Activated T-helper 2 cell treated with anti-CD3 and anti-CD28 coated beads, Interferon-gamma antibody, Interleukin-2, Interleukin-4, amounts not matched to agents 10 μg/mL and 5 μg/mL and 100 μg/mL, durations not matched to agents 14 hours and 24 hours and 36 hours (primary cell): ENCODE measurements around the gene MYEOV. TPM values are rescaled to one million over a fixed set of nuclear protein-coding genes. Genes with fewer than 3 reads are reported as not detected.

ENCODE experiments used
- DNase-seq: peaks from one replicate; pipeline ENCODE4 v3.0.0; 2021; ENCODE audit warnings: low spot score
- H3K27ac Mint-ChIP-seq: one replicate; pipeline ENCODE4 v1.8.0; 2021; ENCODE audit warnings: mixed read lengths
- H3K27me3 Mint-ChIP-seq: one replicate; pipeline ENCODE4 v1.8.0; 2021; ENCODE audit warnings: low read depth, mixed read lengths
- H3K36me3 Mint-ChIP-seq: one replicate; pipeline ENCODE4 v1.8.0; 2021; ENCODE audit warnings: low read depth, mixed read lengths
- H3K4me1 Mint-ChIP-seq: one replicate; pipeline ENCODE4 v1.8.0; 2021; ENCODE audit warnings: low read depth, mixed read lengths
- H3K4me3 Mint-ChIP-seq: one replicate; pipeline ENCODE4 v1.8.0; 2021; ENCODE audit warnings: low read depth, mild to moderate bottlenecking, moderate library complexity, mixed read lengths
- H3K9me3 Mint-ChIP-seq: one replicate; pipeline ENCODE4 v1.8.0; 2021; ENCODE audit warnings: mixed read lengths
- intact Hi-C: fragments of 100-400 bp; cut with micrococcal nuclease; formaldehyde crosslinking; loops from one replicate; pipeline ENCODE4 v1.15.1; 2023
- total RNA-seq: library from RNA; stranded (reverse); gene quantifications from 2 replicates; pipeline ENCODE4 v1.2.3, GENCODE V29; 2022

The MYEOV gene
- total RNA-seq, 1 donor from 2014 or later: 0.09 TPM

- peaks cover 34% of the 10 kb centered on the region for H3K4me1 Mint-ChIP-seq
- DNase-seq: no peak
- no peaks in the 10 kb centered on the region for H3K36me3 Mint-ChIP-seq
- no peak overlapping the region for H3K27ac Mint-ChIP-seq
- H3K27me3 Mint-ChIP-seq: peaks cover 2% of the 10 kb centered on the region
- no peak overlapping the region for H3K4me3 Mint-ChIP-seq
- no peaks in the 10 kb centered on the region for H3K9me3 Mint-ChIP-seq
- intact Hi-C loops: loop anchor here (1.0 kb wide), 1 partner anchor 10 kb away; no protein-coding TSS in a partner anchor
These were observed 7.8 kb downstream of the MYEOV start for GRCh38 chr11:69301455-69302401.

GRCh38 chr11:69302447-69303020 lies 8.6 kb downstream of the MYEOV start:
- H3K4me3 Mint-ChIP-seq: no peak overlapping the region
- H3K36me3 Mint-ChIP-seq: no peaks in the 10 kb centered on the region
- no peak overlapping the region for H3K27ac Mint-ChIP-seq
- H3K4me1 Mint-ChIP-seq: peaks cover 28% of the 10 kb centered on the region
- peaks cover 2% of the 10 kb centered on the region for H3K27me3 Mint-ChIP-seq
- no peaks in the 10 kb centered on the region for H3K9me3 Mint-ChIP-seq
- intact Hi-C loops: no loop called here
- DNase-seq: no peak

DNA sequence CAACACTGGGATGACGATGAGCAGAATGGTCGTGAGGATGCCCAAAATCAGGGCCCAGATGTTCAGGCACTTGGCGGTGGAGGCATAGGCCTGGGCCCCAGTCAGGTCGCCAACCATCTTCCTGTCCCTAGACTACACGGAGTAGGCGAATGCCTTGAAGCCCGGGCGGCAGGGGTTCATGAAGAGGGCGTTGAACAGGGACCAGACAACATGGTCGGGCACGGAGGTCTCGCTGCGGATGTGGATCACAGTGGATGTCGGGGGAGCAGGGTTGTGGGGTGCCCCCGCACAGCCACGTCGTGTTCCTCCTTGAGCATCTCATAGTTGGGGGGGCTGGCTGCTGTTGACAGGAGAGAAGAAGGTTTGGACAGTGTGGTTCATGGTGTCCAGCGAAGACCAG lies 9.5 kb downstream of the MYEOV start:
- Mint-ChIP-seq H3K4me3 (no peak overlapping the region), H3K36me3 (no peaks in the 10 kb centered on the region), H3K27me3 (peaks cover 2% of the 10 kb centered on the region), H3K9me3 (no peaks in the 10 kb centered on the region), H3K4me1 (peaks cover 20% of the 10 kb centered on the region), H3K27ac (no peak overlapping the region)
- DNase-seq: no peak
- intact Hi-C loops: no loop called here

GRCh38 chr11:69304258-69304657 lies 10.3 kb downstream of the MYEOV start:
- Mint-ChIP-seq H3K27ac (no peak overlapping the region), H3K27me3 (peaks cover 2% of the 10 kb centered on the region), H3K9me3 (no peaks in the 10 kb centered on the region), H3K36me3 (no peaks in the 10 kb centered on the region), H3K4me1 (peaks cover 17% of the 10 kb centered on the region), H3K4me3 (no peak overlapping the region)
- intact Hi-C loops: no loop called here
- no peak for DNase-seq

DNA sequence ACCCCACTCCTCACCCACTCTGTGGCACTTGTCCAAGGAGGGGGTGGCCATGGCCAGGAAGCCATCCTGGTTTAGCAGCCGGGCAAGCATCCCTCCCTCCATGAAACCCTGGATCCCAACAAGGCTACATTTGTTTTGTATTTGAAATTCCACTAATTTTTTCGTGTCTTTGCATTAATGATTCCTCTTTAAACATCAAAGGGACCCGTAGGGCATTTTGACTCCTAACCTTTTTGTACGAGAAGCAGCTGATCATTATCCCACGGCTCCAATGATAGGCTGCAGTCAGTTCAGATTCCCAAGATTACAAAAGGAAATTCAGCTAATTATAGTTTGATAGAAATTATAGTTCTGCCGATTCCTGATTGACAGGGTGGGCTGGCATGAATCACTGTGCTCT lies 10.7 kb downstream of the MYEOV start:
- Mint-ChIP-seq H3K9me3 (no peaks in the 10 kb centered on the region), H3K4me3 (no peak overlapping the region), H3K4me1 (peaks cover 13% of the 10 kb centered on the region), H3K36me3 (no peaks in the 10 kb centered on the region), H3K27ac (no peak overlapping the region), H3K27me3 (peaks cover 2% of the 10 kb centered on the region)
- DNase-seq: no peak
- intact Hi-C loops: no loop called here

DNA sequence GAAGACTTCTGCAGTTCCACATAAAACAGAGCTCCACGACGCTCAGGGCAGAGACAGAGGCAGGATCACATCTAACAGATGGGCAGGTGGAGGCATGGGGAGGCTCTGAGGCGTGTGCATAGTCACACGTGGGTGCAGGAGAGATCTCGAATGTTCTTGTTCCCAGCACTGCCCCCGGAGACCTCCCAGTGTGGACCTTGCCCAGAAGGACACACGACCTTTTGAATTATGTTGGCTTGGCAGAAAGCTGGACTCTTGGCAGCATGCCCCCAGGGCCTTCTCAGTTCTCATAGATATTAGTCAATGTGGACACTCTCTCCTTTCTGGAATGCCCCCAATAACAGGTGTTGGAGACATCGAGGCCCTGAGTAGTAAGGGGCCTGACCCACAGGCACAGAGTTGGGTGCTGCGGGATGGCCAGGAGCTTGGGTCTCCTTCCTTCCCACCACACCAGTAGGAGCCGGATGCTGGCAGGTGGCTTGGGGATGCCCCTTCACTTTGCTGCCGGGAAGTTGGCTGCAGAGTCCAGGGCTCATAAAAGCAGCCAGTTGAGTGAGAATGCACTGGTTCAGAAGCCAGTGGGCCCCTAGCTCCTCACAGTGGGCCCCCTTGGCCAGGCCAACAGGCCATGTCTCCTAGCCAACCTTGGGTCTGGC lies 12.1 kb downstream of the MYEOV start:
- Mint-ChIP-seq H3K27me3 (peaks cover 2% of the 10 kb centered on the region), H3K9me3 (no peaks in the 10 kb centered on the region), H3K4me1 (peaks cover 4% of the 10 kb centered on the region), H3K27ac (no peak overlapping the region), H3K36me3 (no peaks in the 10 kb centered on the region), H3K4me3 (no peak overlapping the region)
- intact Hi-C loops: no loop called here
- DNase-seq: no peak

DNA sequence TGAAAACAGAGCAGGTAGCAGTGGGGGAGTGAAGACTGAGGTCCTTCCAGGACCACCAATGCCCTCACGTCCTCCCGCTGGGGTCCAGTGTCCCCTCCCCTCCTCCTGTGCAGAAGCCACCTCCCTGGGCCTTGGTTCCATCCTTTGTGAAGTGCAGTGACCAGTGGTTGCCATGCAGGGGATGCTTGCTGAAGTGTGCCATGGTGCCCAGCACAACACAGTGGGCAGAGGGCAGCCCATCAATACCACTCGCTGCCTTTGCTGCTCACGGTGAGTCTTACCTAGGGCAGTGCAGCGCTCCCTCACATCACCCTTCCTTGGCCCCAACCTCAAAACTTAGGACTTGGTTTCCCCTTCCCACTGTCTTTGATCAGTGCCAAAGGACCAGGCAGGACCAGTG lies 12.9 kb downstream of the MYEOV start:
- Mint-ChIP-seq H3K4me3 (no peak overlapping the region), H3K4me1 (peaks cover 12% of the 10 kb centered on the region), H3K27ac (no peak overlapping the region), H3K9me3 (no peaks in the 10 kb centered on the region), H3K27me3 (peaks cover 2% of the 10 kb centered on the region), H3K36me3 (no peaks in the 10 kb centered on the region)
- intact Hi-C loops: no loop called here
- no peak for DNase-seq

DNA sequence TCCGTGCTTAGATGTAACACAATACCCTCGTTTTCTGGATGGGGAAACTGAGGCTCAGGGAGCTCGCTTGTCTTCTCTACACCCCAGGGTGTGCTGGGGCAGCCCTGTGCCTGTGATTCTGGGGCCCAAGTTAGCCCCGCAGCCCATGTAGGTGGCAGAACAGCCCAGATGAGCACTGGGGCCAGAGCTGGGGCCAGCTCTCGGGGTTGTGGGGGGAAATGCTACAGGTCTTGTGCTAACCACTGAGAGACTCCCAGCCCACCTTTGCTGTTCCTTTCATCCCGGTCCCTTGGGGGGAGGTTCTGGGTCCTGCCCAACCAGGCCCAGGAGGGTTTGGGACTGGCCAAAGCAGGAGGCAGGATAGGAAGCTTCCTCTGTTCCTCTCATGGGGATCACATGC lies 13.5 kb downstream of the MYEOV start:
- H3K9me3 Mint-ChIP-seq: no peaks in the 10 kb centered on the region
- no peak overlapping the region for H3K27ac Mint-ChIP-seq
- H3K27me3 Mint-ChIP-seq: peaks cover 2% of the 10 kb centered on the region
- no peak for DNase-seq
- intact Hi-C loops: no loop called here
- peaks cover 16% of the 10 kb centered on the region for H3K4me1 Mint-ChIP-seq
- no peaks in the 10 kb centered on the region for H3K36me3 Mint-ChIP-seq
- H3K4me3 Mint-ChIP-seq: no peak overlapping the region

- H3K36me3 Mint-ChIP-seq: no peaks in the 10 kb centered on the region
- H3K4me1 Mint-ChIP-seq: peaks cover 14% of the 10 kb centered on the region
- intact Hi-C loops: no loop called here
- no peak overlapping the region for H3K27ac Mint-ChIP-seq
- no peaks in the 10 kb centered on the region for H3K9me3 Mint-ChIP-seq
- H3K27me3 Mint-ChIP-seq: peaks cover 2% of the 10 kb centered on the region
- DNase-seq: no peak
- H3K4me3 Mint-ChIP-seq: no peak overlapping the region
These were observed 14.0 kb downstream of the MYEOV start for GRCh38 chr11:69307871-69308431.

- no peak for DNase-seq
- Mint-ChIP-seq H3K4me3 (no peak overlapping the region), H3K27ac (no peak overlapping the region), H3K4me1 (peaks cover 14% of the 10 kb centered on the region), H3K36me3 (no peaks in the 10 kb centered on the region), H3K27me3 (peaks cover 2% of the 10 kb centered on the region), H3K9me3 (no peaks in the 10 kb centered on the region)
- intact Hi-C loops: no loop called here
These were observed 14.5 kb downstream of the MYEOV start for GRCh38 chr11:69308491-69308911.

DNA sequence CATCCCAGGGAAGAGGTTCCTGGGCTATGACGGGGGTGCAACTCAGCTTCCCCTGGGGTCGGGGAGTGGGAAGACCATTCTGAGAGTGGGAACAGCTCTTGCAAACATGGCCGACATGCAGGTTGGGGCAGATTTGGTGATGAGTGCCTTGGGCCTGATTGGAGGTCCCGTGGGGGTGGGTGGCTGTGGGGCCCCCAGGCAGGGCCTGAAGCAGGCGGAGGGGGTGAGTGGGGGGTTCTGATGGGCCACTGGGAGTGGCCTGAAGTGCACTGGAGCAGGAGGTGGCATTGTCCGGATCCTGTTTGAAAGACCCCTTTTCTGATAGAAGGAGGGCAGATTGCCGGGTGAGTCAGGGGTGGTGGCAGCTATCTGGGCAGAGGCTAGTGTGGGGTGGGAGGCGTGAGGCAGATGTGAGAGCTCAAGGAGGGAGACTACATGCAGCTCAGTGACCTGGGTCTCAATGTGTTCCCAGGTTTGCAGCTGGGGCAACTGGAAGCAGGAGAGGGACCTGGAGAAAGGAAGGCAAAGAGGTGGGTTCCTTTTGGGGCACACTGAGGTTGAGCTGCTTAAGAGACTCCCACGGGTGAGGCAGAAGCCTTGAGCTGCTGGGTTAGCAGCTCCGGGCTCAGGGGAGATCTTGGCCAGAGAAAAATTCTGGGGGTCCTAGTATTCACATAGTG lies 15.1 kb downstream of the MYEOV start:
- DNase-seq: no peak
- peaks cover 14% of the 10 kb centered on the region for H3K4me1 Mint-ChIP-seq
- intact Hi-C loops: no loop called here
- no peak overlapping the region for H3K4me3 Mint-ChIP-seq
- H3K27me3 Mint-ChIP-seq: peaks cover 2% of the 10 kb centered on the region
- no peaks in the 10 kb centered on the region for H3K9me3 Mint-ChIP-seq
- H3K27ac Mint-ChIP-seq: no peak overlapping the region
- H3K36me3 Mint-ChIP-seq: no peaks in the 10 kb centered on the region

DNA sequence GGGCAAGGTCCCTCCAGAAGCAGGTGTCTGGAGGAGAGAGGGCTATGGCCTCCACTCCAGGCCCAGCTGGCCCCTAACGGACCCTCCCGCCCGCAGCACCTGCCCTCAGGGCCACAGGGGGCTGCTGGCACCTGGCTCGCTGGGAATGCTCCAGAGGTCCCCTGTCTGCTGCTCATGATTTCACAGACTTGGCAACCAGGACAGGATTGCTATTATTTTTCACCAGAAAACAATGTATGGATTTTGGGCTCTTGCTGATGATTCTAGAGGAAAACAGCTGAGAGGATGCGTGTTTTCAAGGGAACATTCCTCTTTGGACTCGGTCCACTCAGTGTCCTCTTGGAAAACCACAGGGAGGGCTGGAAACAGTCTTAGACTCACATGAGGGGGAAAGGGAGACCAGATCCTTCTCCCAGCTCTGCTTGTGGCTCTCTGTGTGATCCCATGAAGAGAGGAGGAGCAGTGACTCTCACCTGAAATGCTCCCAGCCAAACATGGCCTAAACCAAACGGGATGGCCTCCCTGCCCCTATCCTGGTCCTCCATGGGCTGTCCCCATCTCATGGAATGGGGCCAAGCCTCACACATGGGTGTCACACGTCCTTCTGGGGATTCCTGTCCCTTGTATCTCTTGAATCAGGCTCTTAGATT lies 15.8 kb downstream of the MYEOV start:
- Mint-ChIP-seq H3K9me3 (no peaks in the 10 kb centered on the region), H3K27me3 (no peaks in the 10 kb centered on the region), H3K4me1 (peaks cover 14% of the 10 kb centered on the region), H3K27ac (no peak overlapping the region), H3K36me3 (no peaks in the 10 kb centered on the region), H3K4me3 (no peak overlapping the region)
- DNase-seq: no peak
- intact Hi-C loops: no loop called here
